AG09319 (cell line): ENCODE measurements around the gene KLC1.

Experiments
- DNase-seq: peaks from one replicate; pipeline ENCODE4 v3.0.0-alpha.2; 2010; ENCODE audit warnings: low read depth; ENCODE audit errors: extremely low read depth
- CTCF ChIP-seq: IDR thresholded peaks from 2 replicates; pipeline ENCODE4 v1.5.1; 2011; ENCODE audit warnings: low read depth, mild to moderate bottlenecking, inconsistent platforms, low read length, moderate library complexity

KLC1 gene

GRCh38 chr14:103628684-103629502 is at the start of gene KLC1:
Gene KLC1 (plus strand): TSS chr14:103629211. CDS start chr14:103654565, 25,354 bp downstream.
- no peak for TF ChIP-seq CTCF
- peak; percentile 19 for DNase-seq

- no peak for TF ChIP-seq CTCF
- no peak for DNase-seq
Observed at GRCh38 chr14:103581206-103581605, 47.8 kb upstream of the KLC1 start.

GRCh38 chr14:103581954-103582703 is 46.9 kb upstream of the KLC1 start:
- no peak for DNase-seq
- no peak for TF ChIP-seq CTCF

- no peak for DNase-seq
Observed at GRCh38 chr14:103584326-103584915, 44.6 kb upstream of the KLC1 start.

GRCh38 chr14:103593577-103593976 is 35.4 kb upstream of the KLC1 start:
- TF ChIP-seq CTCF, result no peak
- DNase-seq, result no peak

More at GRCh38 chr14:103584326-103584915, 44.6 kb upstream of the KLC1 start:
- TF ChIP-seq CTCF, result no peak

GRCh38 chr14:103594265-103594664 is 34.7 kb upstream of the KLC1 start:
- no peak for DNase-seq
- no peak for TF ChIP-seq CTCF
